Right cardiac atrium (tissue), 5 donors: ENCODE measurements around the gene RPA1. TPM values are rescaled to one million over a fixed set of nuclear protein-coding genes. Genes with fewer than 3 reads are reported as not detected.

Source experiments
- ATAC-seq, 2 donors: fragments of 200-7000 bp; cut with Tn5 transposase; one replicate each; pipeline versions ENCODE4 v1.8.0 to v1.9.1; 2020; ENCODE audit warnings: moderate library complexity in 2 of 2, mild to moderate bottlenecking in 1 of 2
- DNase-seq, 3 donors: peaks; one replicate each; pipeline ENCODE4 v3.0.0-alpha.2; 2020
- H3K27ac ChIP-seq: one replicate; pipeline ENCODE4 v1.5.1; 2013; ENCODE audit warnings: mild to moderate bottlenecking, low read length, control low read depth, moderate library complexity
- H3K27me3 ChIP-seq: one replicate; pipeline ENCODE4 v1.6.1; 2013; ENCODE audit not compliant: control insufficient read depth, insufficient read depth
- H3K4me1 ChIP-seq: one replicate; pipeline ENCODE4 v1.6.1; 2013; ENCODE audit warnings: low read length; ENCODE audit not compliant: control insufficient read depth, insufficient read depth
- H3K4me3 ChIP-seq: one replicate; pipeline ENCODE4 v1.5.1; 2013; ENCODE audit warnings: low read length, control low read depth
- H3K9me3 ChIP-seq: one replicate; pipeline ENCODE4 v1.6.1; 2013; ENCODE audit warnings: low read length; ENCODE audit not compliant: control insufficient read depth
- WGBS: extraction: QIAGEN DNeasy Blood & Tissue Kit; methylation state at CpG from one replicate; pipeline ENCODE4 v1.1.7; 2013; 5-methylcytosine and 5-hydroxymethylcytosine counted together
- intact Hi-C, 4 donors: fragments of 100-400 bp; cut with DNase I; formaldehyde crosslinking; loops; one replicate each; pipeline versions ENCODE4 v1.11.0 to v1.14.0; 2022 to 2023
- polyA plus RNA-seq: library from polyadenylated mRNA; stranded (reverse); fragments of 200-250 nt; gene quantifications from one replicate; pipeline ENCODE4 v1.2.3, GENCODE V29; 2013
- total RNA-seq, 4 donors: library from RNA; stranded (reverse); fragmentation: NEBNext Ultra II Directional; extraction: Animal tissue kit (Norgen Biotek cat#: 25700); gene quantifications; one replicate each; pipeline ENCODE4 v1.2.1, GENCODE V29; 2021
- donor health status: healthy with polysubstance abuse.
- donor health status: DM: no; HTN: yes; CAD: no.
- donor health status: DM: no; HTN: no; CAD: no.
- donor health status: DM: no; HTN: yes; CAD: no; lungs with severe emphysema.
- donor health status: DM: yes; HTN: yes; CAD: no.

Gene RPA1
- total and polyA plus RNA-seq, 5 donors, result 28.0 to 103 (median 74.7) TPM

DNA sequence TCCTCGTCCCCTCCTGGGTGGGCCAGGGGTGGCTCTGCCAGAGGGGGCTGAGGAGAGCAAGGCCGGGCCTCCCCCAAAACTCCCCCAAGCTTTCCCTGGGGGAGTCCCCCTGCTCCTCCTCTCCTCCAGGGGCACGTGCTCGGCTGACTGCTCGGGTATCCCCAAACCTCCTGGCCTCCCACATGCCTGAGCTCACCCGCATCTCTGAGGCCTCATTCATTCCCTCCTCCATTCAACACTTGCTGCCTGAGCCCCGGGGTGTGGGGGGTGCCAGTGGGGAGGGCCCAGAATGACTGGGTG lies 112.2 kb downstream of the RPA1 start:
- H3K4me3 ChIP-seq, result no peak overlapping the region
- DNase-seq (peak in 1 of 3 donors; percentile 44), ATAC-seq (no peak)
- intact Hi-C loops, result no loop called here
- WGBS, result 71% methylated on average over 7 of the region's 7 CpGs
- no peaks in the 10 kb centered on the region for H3K9me3 ChIP-seq
- no peaks in the 10 kb centered on the region for H3K27me3 ChIP-seq
- H3K27ac ChIP-seq, result no peak overlapping the region
- H3K4me1 ChIP-seq, result no peaks in the 10 kb centered on the region

GRCh38 chr17:1942666-1943435 lies 113.0 kb downstream of the RPA1 start:
- intact Hi-C loops, result no loop called here
- no peak overlapping the region for H3K4me3 ChIP-seq
- ATAC-seq, result no peak
- DNase-seq, result peak in 1 of 3 donors; percentile 40
- no peaks in the 10 kb centered on the region for H3K27me3 ChIP-seq
- WGBS, result 87% methylated on average over 21 of the region's 21 CpGs
- no peaks in the 10 kb centered on the region for H3K4me1 ChIP-seq
- no peak overlapping the region for H3K27ac ChIP-seq
- no peaks in the 10 kb centered on the region for H3K9me3 ChIP-seq

DNA sequence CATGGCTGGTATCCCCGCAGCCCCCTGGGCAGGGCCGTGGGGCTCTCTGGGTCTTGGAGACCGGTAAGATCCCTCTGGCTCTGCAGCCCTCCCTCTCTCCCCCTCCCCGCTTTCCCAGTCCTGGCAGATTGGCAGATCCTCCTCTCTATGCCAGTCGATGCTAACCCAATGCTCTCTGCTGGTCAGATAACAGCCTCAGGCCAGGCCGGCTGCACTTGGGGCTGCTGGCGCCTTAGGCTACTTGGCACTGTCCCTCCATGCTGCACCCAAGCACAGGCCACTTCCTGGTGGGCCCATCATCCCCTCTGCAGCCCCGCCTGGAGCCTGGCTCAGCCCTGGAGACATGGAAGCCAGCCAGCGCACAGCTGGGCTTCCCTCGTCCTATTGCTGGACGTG lies 113.6 kb downstream of the RPA1 start:
- Histone ChIP-seq H3K27me3 (no peaks in the 10 kb centered on the region), H3K27ac (no peak overlapping the region), H3K4me1 (no peaks in the 10 kb centered on the region), H3K9me3 (no peaks in the 10 kb centered on the region), H3K4me3 (no peak overlapping the region)
- no peak for ATAC-seq
- WGBS, result 49% methylated on average over 11 of the region's 11 CpGs
- intact Hi-C loops, result no loop called here
- peak in 1 of 3 donors; percentile 63 for DNase-seq

DNA sequence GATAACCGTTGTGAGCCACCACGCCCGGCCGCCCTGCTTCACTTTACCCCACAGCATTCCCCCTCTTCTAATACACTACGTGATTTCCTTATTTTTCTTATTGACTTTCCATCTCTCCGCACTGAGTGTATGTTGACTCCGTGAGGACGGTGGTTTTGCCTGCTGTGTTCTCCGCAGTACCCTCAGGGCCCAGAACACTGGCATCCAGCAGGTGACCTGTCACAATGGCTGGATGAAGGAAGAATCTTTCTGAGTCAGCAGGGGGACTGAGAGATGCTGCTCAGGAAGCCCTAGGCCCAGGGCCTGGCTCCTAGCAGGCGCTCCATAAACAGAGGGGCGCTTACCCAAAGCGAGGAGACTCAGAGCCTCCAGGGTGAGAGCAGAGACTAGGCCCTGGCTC lies 115.8 kb downstream of the RPA1 start:
- WGBS, result 93% methylated on average over 12 of the region's 12 CpGs
- Histone ChIP-seq H3K9me3 (no peaks in the 10 kb centered on the region), H3K4me3 (no peak overlapping the region), H3K27ac (no peak overlapping the region), H3K27me3 (no peaks in the 10 kb centered on the region), H3K4me1 (no peaks in the 10 kb centered on the region)
- ATAC-seq (no peak), DNase-seq (peak in 1 of 3 donors; percentile 21)
- intact Hi-C loops, result no loop called here

GRCh38 chr17:1946021-1946932 lies 116.5 kb downstream of the RPA1 start:
- ATAC-seq (no peak), DNase-seq (peak in 1 of 3 donors; percentile 26)
- H3K27me3 ChIP-seq, result no peaks in the 10 kb centered on the region
- WGBS, result 81% methylated on average over 20 of the region's 20 CpGs
- intact Hi-C loops, result no loop called here
- no peak overlapping the region for H3K4me3 ChIP-seq
- H3K27ac ChIP-seq, result no peak overlapping the region
- H3K9me3 ChIP-seq, result no peaks in the 10 kb centered on the region
- H3K4me1 ChIP-seq, result no peaks in the 10 kb centered on the region

- H3K9me3 ChIP-seq, result no peaks in the 10 kb centered on the region
- no peaks in the 10 kb centered on the region for H3K4me1 ChIP-seq
- no peaks in the 10 kb centered on the region for H3K27me3 ChIP-seq
- no peak overlapping the region for H3K4me3 ChIP-seq
- 58% methylated on average over 22 of the region's 22 CpGs for WGBS
- DNase-seq (peak; percentile 53 to 83 (median 81)), ATAC-seq (peak; percentile 77 to 82)
- H3K27ac ChIP-seq, result peak overlapping the region; percentile 53
- intact Hi-C loops, result no loop called here
Measured at GRCh38 chr17:1947229-1947742, 117.5 kb downstream of the RPA1 start.

GRCh38 chr17:1947743-1948516 lies 118.1 kb downstream of the RPA1 start:
- H3K27ac ChIP-seq, result peak overlapping the region; percentile 53
- DNase-seq, result peak in 1 of 3 donors; percentile 30
- WGBS, result 73% methylated on average over 22 of the region's 22 CpGs

DNA sequence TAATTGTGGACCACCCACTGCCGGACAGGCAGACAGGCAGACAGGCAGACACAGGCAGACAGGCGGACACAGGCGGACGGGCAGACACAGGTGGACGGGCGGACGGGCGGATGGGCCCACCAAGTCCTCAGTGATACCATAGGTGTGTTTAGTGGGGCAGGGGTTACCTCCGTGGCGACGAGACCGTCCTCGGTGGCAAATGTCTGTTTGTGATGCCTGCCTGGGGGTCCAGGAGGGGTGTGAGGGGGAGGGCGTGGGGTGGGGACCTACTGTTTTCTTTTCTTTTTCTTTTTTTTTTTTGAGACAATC lies 118.7 kb downstream of the RPA1 start:
- H3K4me3 ChIP-seq, result no peak overlapping the region
- no peaks in the 10 kb centered on the region for H3K4me1 ChIP-seq
- ATAC-seq (no peak), DNase-seq (peak in 1 of 3 donors; percentile 57)
- peak overlapping the region; percentile 53 for H3K27ac ChIP-seq
- H3K27me3 ChIP-seq, result no peaks in the 10 kb centered on the region
- no peaks in the 10 kb centered on the region for H3K9me3 ChIP-seq
- WGBS, result 93% methylated on average over 14 of the region's 14 CpGs
- intact Hi-C loops, result no loop called here

More at GRCh38 chr17:1947743-1948516, 118.1 kb downstream of the RPA1 start:
- no peaks in the 10 kb centered on the region for H3K9me3 ChIP-seq
- ATAC-seq, result peak; percentile 39 to 55
- no peak overlapping the region for H3K4me3 ChIP-seq
- intact Hi-C loops, result no loop called here
- H3K4me1 ChIP-seq, result no peaks in the 10 kb centered on the region
- no peaks in the 10 kb centered on the region for H3K27me3 ChIP-seq

Other genes starting within 250 kb of the RPA1 start
- gene SLC43A2, start 201.2 kb upstream of the RPA1 start, total RNA-seq, result 1 to 10 TPM; 4.2 to 6.7 (median 5.6) TPM
- 3.4 TPM for gene SLC43A2, start 201.2 kb upstream of the RPA1 start, polyA plus RNA-seq
- 10 to 100 TPM in 3 of 4 donors, 1 to 10 TPM in 1; 9.9 to 15.6 (median 13.9) TPM for gene SCARF1, start 184.3 kb upstream of the RPA1 start, total RNA-seq
- gene SCARF1, start 184.3 kb upstream of the RPA1 start, polyA plus RNA-seq, result 7.7 TPM
- gene RILP, start 180.1 kb upstream of the RPA1 start, total RNA-seq, result 10 to 100 TPM; 31.0 to 54.4 (median 48.1) TPM
- 75.1 TPM for gene RILP, start 180.1 kb upstream of the RPA1 start, polyA plus RNA-seq
- 100 to 1,000 TPM; 134 to 187 (median 152) TPM for gene PRPF8, start 145.1 kb upstream of the RPA1 start, total RNA-seq
- 72.1 TPM for gene PRPF8, start 145.1 kb upstream of the RPA1 start, polyA plus RNA-seq
- 1 to 10 TPM; 1.9 to 6.1 (median 2.3) TPM for gene TLCD2, start 119.6 kb upstream of the RPA1 start, total RNA-seq
- 1.5 TPM for gene TLCD2, start 119.6 kb upstream of the RPA1 start, polyA plus RNA-seq
- gene WDR81, start 105.3 kb upstream of the RPA1 start, total RNA-seq, result 10 to 100 TPM in 3 of 4 donors, 1 to 10 TPM in 1; 9.2 to 11.2 (median 11.0) TPM
- gene WDR81, start 105.3 kb upstream of the RPA1 start, polyA plus RNA-seq, result 10.2 TPM
- gene SERPINF2, start 87.1 kb upstream of the RPA1 start, total RNA-seq, result 1 to 10 TPM in 3 of 4 donors, under 1 TPM in 1; 0.45 to 2.1 (median 1.2) TPM
- 1.1 TPM for gene SERPINF2, start 87.1 kb upstream of the RPA1 start, polyA plus RNA-seq
- gene SERPINF1, start 67.9 kb upstream of the RPA1 start, total RNA-seq, result 100 to 1,000 TPM; 160 to 288 (median 264) TPM
- gene SERPINF1, start 67.9 kb upstream of the RPA1 start, polyA plus RNA-seq, result 215 TPM
- 10 to 100 TPM; 10.3 to 14.6 (median 11.4) TPM for gene SMYD4, start 103 bp upstream of the RPA1 start, total RNA-seq
- gene SMYD4, start 103 bp upstream of the RPA1 start, polyA plus RNA-seq, result 6.5 TPM
- 1 to 10 TPM; 3.9 to 5.7 (median 4.2) TPM for gene RTN4RL1, start 195.3 kb downstream of the RPA1 start, total RNA-seq
- 5.4 TPM for gene RTN4RL1, start 195.3 kb downstream of the RPA1 start, polyA plus RNA-seq
- gene DPH1, start 200.1 kb downstream of the RPA1 start, total RNA-seq, result 10 to 100 TPM; 24.7 to 30.7 (median 27.5) TPM
- gene DPH1, start 200.1 kb downstream of the RPA1 start, polyA plus RNA-seq, result 20.5 TPM
- gene OVCA2, start 212.0 kb downstream of the RPA1 start, total RNA-seq, result 10 to 100 TPM; 15.3 to 29.4 (median 20.5) TPM
- gene OVCA2, start 212.0 kb downstream of the RPA1 start, polyA plus RNA-seq, result 35.6 TPM
- gene HIC1, start 225.1 kb downstream of the RPA1 start, total RNA-seq, result 10 to 100 TPM; 16.9 to 33.0 (median 24.7) TPM
- gene HIC1, start 225.1 kb downstream of the RPA1 start, polyA plus RNA-seq, result 10.3 TPM